Measurements from ENCODE around the gene TIGD6. TPM values are rescaled to one million over a fixed set of nuclear protein-coding genes. Genes with fewer than 3 reads are reported as not detected.
"Not testable (repeated sequence)": the region's sequence is repeated elsewhere in the genome, so short reads cannot be mapped to it uniquely, and the experiment has no call there.

TIGD6 gene
- total RNA-seq, 1 experiment from 2014 or later = 5.6 TPM

DNA sequence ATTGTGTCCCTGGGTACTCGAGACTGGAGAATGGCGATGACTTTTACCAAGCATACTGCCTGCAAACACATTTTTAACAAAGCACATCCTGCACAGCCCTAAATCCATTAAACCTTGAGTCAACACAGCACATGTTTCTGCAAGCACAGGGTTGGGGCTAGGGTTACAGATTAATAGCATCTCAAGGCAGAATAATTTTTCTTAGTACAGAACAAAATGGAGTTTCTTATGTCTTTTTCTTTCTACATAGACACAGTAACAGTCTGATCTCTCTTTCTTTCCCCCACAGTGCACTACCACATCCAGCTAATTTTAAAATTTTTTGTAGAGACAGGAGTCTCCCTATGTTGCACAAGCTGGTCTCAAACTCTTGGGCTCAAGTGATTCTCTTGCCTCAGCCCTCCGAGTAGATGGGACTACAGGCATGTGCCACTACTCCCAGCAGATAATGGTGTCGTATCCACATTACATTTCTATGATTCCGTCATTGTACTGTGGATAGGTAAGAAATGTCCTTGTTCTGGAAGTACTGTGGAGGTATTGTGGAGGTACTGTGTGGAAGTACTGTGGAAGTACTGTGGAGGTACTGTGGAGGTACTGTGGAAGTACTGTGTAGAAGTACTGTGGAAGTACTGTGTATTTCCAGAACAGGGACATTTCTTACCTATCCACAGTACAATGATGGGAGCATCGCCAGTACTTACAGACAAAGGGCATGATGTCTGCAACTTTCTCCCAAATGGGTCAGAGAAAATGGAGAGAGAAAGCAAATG, 57.1 kb downstream of the TIGD6 start:
- DNase-seq (ENCODE audit: low read depth) = not testable (repeated sequence)

Other genes starting within 250 kb of the TIGD6 start
- 0.58 and 1.1 TPM in 2 replicates for gene PDE6A, start 55.9 kb downstream of the TIGD6 start, total RNA-seq (2014; rRNA removed)
- gene SLC26A2, start 39.9 kb downstream of the TIGD6 start, total RNA-seq (2014; rRNA removed) = 36.2 and 36.3 TPM in 2 replicates
- 49.6 and 57.9 TPM in 2 replicates for gene HMGXB3, start 85 bp upstream of the TIGD6 start, total RNA-seq (2014; rRNA removed)
- 0.40 and 1.4 TPM in 2 replicates for gene CSF1R, start 85.9 kb upstream of the TIGD6 start, total RNA-seq (2014; rRNA removed)
- gene PDGFRB, start 155.2 kb upstream of the TIGD6 start, total RNA-seq (2014; rRNA removed) = 7.9 and 8.7 TPM in 2 replicates
- not detected in 2 replicates for gene CDX1, start 166.1 kb upstream of the TIGD6 start, total RNA-seq (2014; rRNA removed)
- gene SLC6A7, start 189.4 kb upstream of the TIGD6 start, total RNA-seq (2014; rRNA removed) = not detected in 2 replicates